ENCODE data around the gene GMEB2.

Gene GMEB2

GRCh38 chr20:63612276-63612931, 14.5 kb downstream of the GMEB2 start:
- Histone ChIP-seq H4K20me1 (ENCODE audit: insufficient read depth) (no peaks in the 10 kb centered on the region), H3K79me2 (ENCODE audit: insufficient read depth, low read depth) (no peaks in the 10 kb centered on the region), H3K4me2 (no peak overlapping the region), H2AFZ (ENCODE audit: low read depth) (no peak overlapping the region), H3K27me3 (ENCODE audit: insufficient read depth, low read depth) (no peaks in the 10 kb centered on the region), H3K36me3 (ENCODE audit: insufficient read depth) (0 out of 2 replicates have a peak, but pooled peaks cover 3% of the 10 kb centered on the region), H3K27ac (no peak overlapping the region), H3K4me1 (ENCODE audit: low read depth, poor library complexity, severe bottlenecking) (no peaks in the 10 kb centered on the region), H3K4me3 (IDR thresholded peaks at IDR 0.05; ENCODE audit: insufficient read depth, low read depth, low read length) (no peak overlapping the region), H3K9ac (no peak overlapping the region)
- no peak for TF ChIP-seq CTCF (conservative IDR thresholded peaks at IDR 0.05; ENCODE audit: low read depth, low read length)

GRCh38 chr20:63611646-63612045, 15.3 kb downstream of the GMEB2 start:
- Histone ChIP-seq H3K27me3 (ENCODE audit: insufficient read depth, low read depth) (no peaks in the 10 kb centered on the region), H3K4me2 (no peak overlapping the region), H2AFZ (ENCODE audit: low read depth) (no peak overlapping the region), H3K4me3 (IDR thresholded peaks at IDR 0.05; ENCODE audit: insufficient read depth, low read depth, low read length) (no peak overlapping the region), H3K79me2 (ENCODE audit: insufficient read depth, low read depth) (no peaks in the 10 kb centered on the region), H3K36me3 (ENCODE audit: insufficient read depth) (0 out of 2 replicates have a peak, but pooled peaks cover 3% of the 10 kb centered on the region), H3K9ac (no peak overlapping the region), H3K4me1 (ENCODE audit: low read depth, poor library complexity, severe bottlenecking) (no peaks in the 10 kb centered on the region), H3K27ac (no peak overlapping the region), H4K20me1 (ENCODE audit: insufficient read depth) (no peaks in the 10 kb centered on the region)
- TF ChIP-seq CTCF (conservative IDR thresholded peaks at IDR 0.05; ENCODE audit: low read depth, low read length): no peak

GRCh38 chr20:63610581-63611435, 16.1 kb downstream of the GMEB2 start:
- Histone ChIP-seq H2AFZ (ENCODE audit: low read depth) (no peak overlapping the region), H3K27me3 (ENCODE audit: insufficient read depth, low read depth) (no peaks in the 10 kb centered on the region), H3K9ac (no peak overlapping the region), H3K4me1 (ENCODE audit: low read depth, poor library complexity, severe bottlenecking) (no peaks in the 10 kb centered on the region), H3K36me3 (ENCODE audit: insufficient read depth) (0 out of 2 replicates have a peak, but pooled peaks cover 3% of the 10 kb centered on the region), H4K20me1 (ENCODE audit: insufficient read depth) (no peaks in the 10 kb centered on the region), H3K79me2 (ENCODE audit: insufficient read depth, low read depth) (no peaks in the 10 kb centered on the region), H3K4me3 (IDR thresholded peaks at IDR 0.05; ENCODE audit: insufficient read depth, low read depth, low read length) (no peak overlapping the region), H3K4me2 (no peak overlapping the region), H3K27ac (no peak overlapping the region)
- no peak for TF ChIP-seq CTCF (conservative IDR thresholded peaks at IDR 0.05; ENCODE audit: low read depth, low read length)

- H4K20me1 ChIP-seq (ENCODE audit: insufficient read depth): no peaks in the 10 kb centered on the region
- H3K27me3 ChIP-seq (ENCODE audit: insufficient read depth, low read depth): no peaks in the 10 kb centered on the region
- no peak overlapping the region for H3K9ac ChIP-seq
- no peaks in the 10 kb centered on the region for H3K79me2 ChIP-seq (ENCODE audit: insufficient read depth, low read depth)
- H2AFZ ChIP-seq (ENCODE audit: low read depth): no peak overlapping the region
- H3K4me3 ChIP-seq (IDR thresholded peaks at IDR 0.05; ENCODE audit: insufficient read depth, low read depth, low read length): no peak overlapping the region
- H3K27ac ChIP-seq: no peak overlapping the region
- peaks cover 7% of the 10 kb centered on the region; the same call in 1 of the 2 replicates for H3K36me3 ChIP-seq (ENCODE audit: insufficient read depth)
- no peak overlapping the region for H3K4me2 ChIP-seq
- no peak for TF ChIP-seq CTCF (conservative IDR thresholded peaks at IDR 0.05; ENCODE audit: low read depth, low read length)
- no peaks in the 10 kb centered on the region for H3K4me1 ChIP-seq (ENCODE audit: low read depth, poor library complexity, severe bottlenecking)
These were observed 20.2 kb downstream of the GMEB2 start for GRCh38 chr20:63606686-63607085.

All from KMS-11 (cell line).